Subcutaneous abdominal adipose tissue (tissue), 5 donors: ENCODE measurements around the gene FAM131B.
A peak's percentile ranks its signal among the peaks of the same experiment; 100 is the strongest.

ENCODE experiments used
- H3K27ac ChIP-seq: one replicate; pipeline ENCODE4 v1.7.0; 2013; ENCODE audit warnings: low read depth, mild to moderate bottlenecking, inconsistent platforms, low read length, moderate library complexity
- H3K27me3 ChIP-seq, 5 donors: one replicate each; pipeline ENCODE4 v1.7.0; 2013; ENCODE audit warnings: low read length in 5 of 5, inconsistent platforms in 1 of 5; ENCODE audit not compliant: control insufficient read depth in 5 of 5, insufficient read depth in 4 of 5
- H3K36me3 ChIP-seq, 5 donors: one replicate each; pipeline ENCODE4 v1.7.0; 2013; ENCODE audit warnings: low read length in 5 of 5; ENCODE audit not compliant: control insufficient read depth in 5 of 5, insufficient read depth in 5 of 5
- H3K4me1 ChIP-seq, 5 donors: one replicate each; pipeline ENCODE4 v1.7.0; 2013; ENCODE audit warnings: low read length in 5 of 5, mild to moderate bottlenecking in 3 of 5, moderate library complexity in 1 of 5; ENCODE audit not compliant: control insufficient read depth in 5 of 5, insufficient read depth in 5 of 5
- H3K4me3 ChIP-seq, 5 donors: one replicate each; pipeline ENCODE4 v1.7.0; 2013; ENCODE audit warnings: low read length in 5 of 5, low read depth in 1 of 5
- H3K9ac ChIP-seq, 5 donors: one replicate each; pipeline ENCODE4 v1.7.0; 2013; ENCODE audit warnings: low read length in 5 of 5, mild to moderate bottlenecking in 4 of 5, moderate library complexity in 3 of 5
- H3K9me3 ChIP-seq, 5 donors: one replicate each; pipeline ENCODE4 v1.7.0; 2013; ENCODE audit warnings: low read length in 5 of 5; ENCODE audit not compliant: control insufficient read depth in 5 of 5
- donor health status: healthy.
- donor health status: healthy.
- donor health status: healthy.
- donor health status: healthy.
- donor health status: healthy.

FAM131B gene

DNA sequence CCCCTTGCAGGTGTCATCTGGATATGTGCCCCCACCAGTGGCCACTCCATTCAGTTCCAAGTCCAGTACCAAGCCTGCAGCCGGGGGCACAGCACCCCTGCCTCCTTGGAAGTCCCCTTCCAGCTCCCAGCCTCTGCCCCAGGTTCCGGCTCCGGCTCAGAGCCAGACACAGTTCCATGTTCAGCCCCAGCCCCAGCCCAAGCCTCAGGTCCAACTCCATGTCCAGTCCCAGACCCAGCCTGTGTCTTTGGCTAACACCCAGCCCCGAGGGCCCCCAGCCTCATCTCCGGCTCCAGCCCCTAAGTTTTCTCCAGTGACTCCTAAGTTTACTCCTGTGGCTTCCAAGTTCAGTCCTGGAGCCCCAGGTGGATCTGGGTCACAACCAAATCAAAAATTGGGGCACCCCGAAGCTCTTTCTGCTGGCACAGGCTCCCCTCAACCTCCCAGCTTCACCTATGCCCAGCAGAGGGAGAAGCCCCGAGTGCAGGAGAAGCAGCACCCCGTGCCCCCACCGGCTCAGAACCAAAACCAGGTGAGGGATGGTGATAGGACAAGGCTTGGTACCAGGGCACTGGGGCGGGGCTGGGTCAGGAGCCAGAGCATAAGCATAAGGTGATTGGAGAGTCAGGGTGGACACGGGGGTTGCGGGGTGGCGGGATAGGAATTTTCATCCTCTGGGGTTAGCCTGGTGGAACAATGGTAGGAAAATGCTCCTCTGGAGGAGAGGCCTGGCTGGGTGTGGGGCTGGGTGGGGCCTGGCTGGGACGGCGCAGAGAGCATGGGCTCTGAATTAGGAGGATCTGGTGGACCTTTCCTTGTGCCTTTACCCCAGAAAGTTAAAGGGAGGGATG lies 20.5 kb upstream of the FAM131B start:
- Histone ChIP-seq H3K36me3 (peaks cover 0 to 31% (median 9%) of the 10 kb centered on the region in 5 donors), H3K4me3 (peak overlapping the region; percentile 74 to 88 (median 84)), H3K27me3 (no peaks in the 10 kb centered on the region), H3K9me3 (no peaks in the 10 kb centered on the region), H3K4me1 (peaks cover 9 to 76% (median 65%) of the 10 kb centered on the region in 5 donors), H3K9ac (peak overlapping the region; percentile 22 to 94 (median 89)), H3K27ac (peak overlapping the region; percentile 90)

- H3K36me3 ChIP-seq = peaks cover 0 to 24% (median 2%) of the 10 kb centered on the region in 5 donors
- H3K4me1 ChIP-seq = peaks cover 9 to 72% (median 65%) of the 10 kb centered on the region in 5 donors
- H3K4me3 ChIP-seq = peak overlapping the region; percentile 75 to 88 (median 84)
- H3K27me3 ChIP-seq = no peaks in the 10 kb centered on the region
- H3K9me3 ChIP-seq = no peaks in the 10 kb centered on the region
- H3K27ac ChIP-seq = peak overlapping the region; percentile 90
- peak overlapping the region; percentile 22 to 94 (median 89) for H3K9ac ChIP-seq
These were observed 19.7 kb upstream of the FAM131B start for GRCh38 chr7:143382126-143382790.

DNA sequence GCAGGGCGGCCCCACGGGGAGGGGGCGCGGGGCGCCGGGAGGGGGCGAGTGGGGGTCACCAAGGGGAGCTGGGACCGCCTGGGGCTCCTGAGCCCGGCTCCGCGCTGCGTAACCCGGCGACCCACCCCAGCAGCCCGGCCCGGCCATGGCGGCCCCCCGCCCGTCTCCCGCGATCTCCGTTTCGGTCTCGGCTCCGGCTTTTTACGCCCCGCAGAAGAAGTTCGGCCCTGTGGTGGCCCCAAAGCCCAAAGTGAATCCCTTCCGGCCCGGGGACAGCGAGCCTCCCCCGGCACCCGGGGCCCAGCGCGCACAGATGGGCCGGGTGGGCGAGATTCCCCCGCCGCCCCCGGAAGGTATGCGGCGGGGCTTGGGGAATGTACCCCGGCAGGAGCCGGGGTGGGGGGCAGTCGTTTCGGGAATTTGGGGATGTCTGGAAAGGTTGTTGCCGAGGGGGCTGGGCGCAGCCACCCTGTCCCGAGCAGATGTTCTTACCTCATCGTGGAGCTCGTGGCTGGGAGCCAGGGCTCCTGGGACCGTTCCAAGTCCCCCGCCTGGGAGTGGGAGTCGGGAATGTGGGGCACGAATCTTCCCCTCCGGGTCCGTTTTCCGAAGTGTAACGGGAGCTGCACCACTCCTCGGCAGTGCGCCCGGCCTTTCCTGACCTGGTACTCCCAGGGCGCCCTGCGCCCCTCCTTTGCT lies 19.1 kb upstream of the FAM131B start:
- Histone ChIP-seq H3K4me1 (peaks cover 9 to 65% (median 60%) of the 10 kb centered on the region in 5 donors), H3K27ac (peak overlapping the region; percentile 90)

DNA sequence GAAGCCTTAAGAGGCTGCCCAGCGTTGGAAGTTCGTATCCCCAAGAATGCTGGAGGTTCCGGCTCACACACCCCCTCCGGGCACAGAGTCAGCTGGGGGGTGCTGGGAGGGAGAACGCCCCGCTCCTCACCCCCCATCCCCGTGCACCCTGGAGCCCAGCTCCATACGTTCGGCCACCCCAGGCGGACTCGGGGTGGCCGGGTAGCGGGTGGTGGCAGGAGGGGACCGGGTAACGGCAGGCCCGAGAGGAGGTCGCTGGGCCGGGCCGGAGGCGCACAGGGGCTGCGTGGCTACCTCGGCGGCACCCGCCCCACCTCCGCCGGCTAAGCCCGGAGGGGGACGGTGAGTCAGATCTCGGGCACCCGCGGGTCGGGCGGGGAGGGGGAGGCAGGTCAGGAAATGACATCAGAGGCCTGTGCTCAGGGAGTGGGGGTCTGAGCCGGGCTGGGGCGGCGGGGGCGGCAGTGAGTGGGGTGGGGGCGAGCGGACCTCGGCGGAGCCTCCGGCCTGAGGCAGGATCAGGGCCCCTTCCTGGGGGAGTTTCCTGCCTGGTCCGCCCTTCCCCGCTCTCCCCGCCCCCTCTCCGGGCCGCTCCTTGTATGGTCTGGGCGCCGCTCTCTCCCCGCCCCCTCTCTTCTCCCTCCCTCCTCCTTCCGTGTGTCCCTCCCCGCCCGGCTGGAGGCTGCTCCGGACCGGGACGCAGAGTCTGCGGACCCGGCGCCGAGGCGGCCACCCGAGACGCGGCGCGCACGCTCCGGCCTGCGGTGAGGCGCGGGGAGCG lies 18.3 kb upstream of the FAM131B start, which contains the start of gene ZYX:
Gene ZYX (plus strand): TSS at position 700 of the 781 bp plus-strand sequence. CDS start 227 bp downstream, outside the sequence.
- Histone ChIP-seq H3K36me3 (peaks cover 0 to 15% (median 2%) of the 10 kb centered on the region in 5 donors), H3K4me3 (peak within 1 kb of the TSS; percentile 75 to 88 (median 84)), H3K9ac (peak within 1 kb of the TSS; percentile 81 to 98 (median 93)), H3K27ac (peak within 1 kb of the TSS; percentile 96), H3K27me3 (no peaks in the 10 kb centered on the region), H3K9me3 (no peaks in the 10 kb centered on the region), H3K4me1 (peaks cover 9 to 60% (median 56%) of the 10 kb centered on the region in 5 donors)

More for the DNA sequence above, 19.1 kb upstream of the FAM131B start:
- Histone ChIP-seq H3K9me3 (no peaks in the 10 kb centered on the region), H3K27me3 (no peaks in the 10 kb centered on the region), H3K9ac (peak overlapping the region; percentile 22 to 94 (median 89)), H3K4me3 (peak overlapping the region; percentile 75 to 88 (median 84)), H3K36me3 (peaks cover 0 to 18% (median 2%) of the 10 kb centered on the region in 5 donors)

GRCh38 chr7:143380260-143380645 lies 17.7 kb upstream of the FAM131B start:
- Histone ChIP-seq H3K9me3 (no peaks in the 10 kb centered on the region), H3K4me1 (peaks cover 8 to 60% (median 50%) of the 10 kb centered on the region in 5 donors)

GRCh38 chr7:143379611-143380259 lies 17.2 kb upstream of the FAM131B start:
- Histone ChIP-seq H3K27ac (peak overlapping the region; percentile 96), H3K9ac (peak overlapping the region; percentile 52 to 98 (median 93)), H3K4me1 (peaks cover 7 to 60% (median 48%) of the 10 kb centered on the region in 5 donors), H3K27me3 (no peaks in the 10 kb centered on the region), H3K4me3 (peak overlapping the region; percentile 63 to 88 (median 84)), H3K36me3 (peaks cover 0 to 10% (median 0%) of the 10 kb centered on the region in 5 donors), H3K9me3 (no peaks in the 10 kb centered on the region)

More at GRCh38 chr7:143380260-143380645, 17.7 kb upstream of the FAM131B start:
- Histone ChIP-seq H3K27me3 (no peaks in the 10 kb centered on the region), H3K4me3 (peak overlapping the region; percentile 63 to 88 (median 84)), H3K9ac (peak overlapping the region; percentile 81 to 98 (median 93)), H3K27ac (peak overlapping the region; percentile 96), H3K36me3 (peaks cover 0 to 14% (median 2%) of the 10 kb centered on the region in 5 donors)

DNA sequence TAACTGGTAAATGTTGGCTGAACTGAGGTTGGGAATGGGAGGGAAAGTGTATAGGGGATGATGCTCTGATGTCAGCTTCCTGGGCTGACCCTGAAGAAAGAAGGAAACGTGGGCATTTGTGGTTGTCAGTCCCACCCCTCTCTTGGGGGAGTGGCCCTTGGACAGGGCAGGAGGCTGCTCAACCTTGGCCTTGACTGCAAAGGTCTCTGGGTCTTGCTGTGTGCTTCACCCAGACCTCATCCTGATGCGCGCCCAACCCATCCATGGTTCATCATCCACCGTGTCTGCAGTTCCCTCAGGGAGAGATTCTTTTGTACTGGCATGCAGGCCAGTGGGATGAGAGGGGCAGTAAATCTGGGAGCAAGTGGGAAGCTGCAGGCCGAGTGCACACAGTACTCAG lies 13.9 kb upstream of the FAM131B start:
- no peak overlapping the region for H3K27ac ChIP-seq
- no peaks in the 10 kb centered on the region for H3K9me3 ChIP-seq
- peaks cover 0 to 48% (median 16%) of the 10 kb centered on the region in 5 donors for H3K4me1 ChIP-seq
- no peaks in the 10 kb centered on the region for H3K27me3 ChIP-seq
- no peak overlapping the region for H3K9ac ChIP-seq
- no peak overlapping the region for H3K4me3 ChIP-seq
- H3K36me3 ChIP-seq = no peaks in the 10 kb centered on the region

GRCh38 chr7:143375298-143376034 lies 13.0 kb upstream of the FAM131B start:
- H3K9ac ChIP-seq = no peak overlapping the region

More at GRCh38 chr7:143375298-143376034, 13.0 kb upstream of the FAM131B start:
- H3K9me3 ChIP-seq = no peaks in the 10 kb centered on the region
- no peaks in the 10 kb centered on the region for H3K27me3 ChIP-seq
- no peak overlapping the region for H3K27ac ChIP-seq
- H3K4me3 ChIP-seq = no peak overlapping the region
- peaks cover 0 to 45% (median 16%) of the 10 kb centered on the region in 5 donors for H3K4me1 ChIP-seq
- no peaks in the 10 kb centered on the region for H3K36me3 ChIP-seq
